ENCODE measurements around the gene NDE1.

DNA sequence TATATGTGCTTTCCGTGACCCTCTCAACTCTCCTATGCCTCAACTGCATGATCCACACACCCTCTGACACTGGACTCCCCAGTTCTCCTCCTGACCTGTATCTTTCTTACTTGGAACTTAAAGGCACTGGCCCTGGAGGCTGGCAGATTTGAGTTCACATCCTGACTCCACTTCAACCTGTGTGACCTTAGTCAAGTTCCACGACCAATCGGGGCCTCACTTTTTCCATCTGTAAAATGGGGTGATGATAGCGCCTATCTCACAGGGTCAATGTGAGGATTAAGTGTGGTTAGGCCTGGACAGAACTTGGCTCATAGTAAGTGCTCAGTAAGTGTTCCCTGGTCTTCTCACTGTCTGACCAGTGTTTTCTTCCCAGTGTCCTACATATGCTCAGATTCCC, 32.1 kb upstream of the NDE1 start:
- TF ChIP-seq, protein P1, sequence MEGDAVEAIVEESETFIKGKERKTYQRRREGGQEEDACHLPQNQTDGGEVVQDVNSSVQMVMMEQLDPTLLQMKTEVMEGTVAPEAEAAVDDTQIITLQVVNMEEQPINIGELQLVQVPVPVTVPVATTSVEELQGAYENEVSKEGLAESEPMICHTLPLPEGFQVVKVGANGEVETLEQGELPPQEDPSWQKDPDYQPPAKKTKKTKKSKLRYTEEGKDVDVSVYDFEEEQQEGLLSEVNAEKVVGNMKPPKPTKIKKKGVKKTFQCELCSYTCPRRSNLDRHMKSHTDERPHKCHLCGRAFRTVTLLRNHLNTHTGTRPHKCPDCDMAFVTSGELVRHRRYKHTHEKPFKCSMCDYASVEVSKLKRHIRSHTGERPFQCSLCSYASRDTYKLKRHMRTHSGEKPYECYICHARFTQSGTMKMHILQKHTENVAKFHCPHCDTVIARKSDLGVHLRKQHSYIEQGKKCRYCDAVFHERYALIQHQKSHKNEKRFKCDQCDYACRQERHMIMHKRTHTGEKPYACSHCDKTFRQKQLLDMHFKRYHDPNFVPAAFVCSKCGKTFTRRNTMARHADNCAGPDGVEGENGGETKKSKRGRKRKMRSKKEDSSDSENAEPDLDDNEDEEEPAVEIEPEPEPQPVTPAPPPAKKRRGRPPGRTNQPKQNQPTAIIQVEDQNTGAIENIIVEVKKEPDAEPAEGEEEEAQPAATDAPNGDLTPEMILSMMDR (IDR thresholded peaks at IDR 0.05) = no peak
- TF ChIP-seq POLR2A (IDR thresholded peaks at IDR 0.05) = no peak
